Stimulated activated CD4-positive, alpha-beta T cell treated with anti-CD3 and anti-CD28 coated beads, Interleukin-4, amount 100 ng/mL, for 48 hours (primary cell): Measurements from ENCODE around the gene EAPP.
"Not testable (repeated sequence)": the region's sequence is repeated elsewhere in the genome, so short reads cannot be mapped to it uniquely, and the experiment has no call there.

Experiments used
- DNase-seq, 2 donors: peaks; one replicate each; pipeline ENCODE4 v3.0.0-alpha.2; 2020; ENCODE audit warnings: low read depth in 2 of 2

Gene EAPP

GRCh38 chr14:34482463-34482862 is 57.0 kb downstream of the EAPP start:
- DNase-seq = no peak

DNA sequence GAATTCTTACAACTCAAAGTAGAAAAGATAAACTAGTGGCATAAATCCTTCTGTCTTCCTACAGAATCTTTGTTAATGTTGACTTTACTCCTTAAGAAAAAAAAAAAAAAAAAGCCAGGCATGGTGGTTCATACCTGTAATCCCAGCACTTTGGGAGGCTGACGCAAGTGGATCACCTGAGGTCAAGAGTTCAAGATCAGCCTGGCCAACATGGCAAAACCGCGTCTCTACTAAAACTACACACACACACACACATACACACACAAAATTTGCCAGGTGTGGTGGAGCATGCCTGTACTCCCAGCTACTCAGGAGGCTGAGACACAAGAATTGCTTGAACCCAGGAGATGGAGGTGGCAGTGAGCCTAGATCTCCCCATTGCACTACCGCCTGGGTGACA is 59.8 kb downstream of the EAPP start:
- no peak for DNase-seq

- DNase-seq = no peak
These were observed 61.2 kb downstream of the EAPP start for GRCh38 chr14:34478261-34478660.

DNA sequence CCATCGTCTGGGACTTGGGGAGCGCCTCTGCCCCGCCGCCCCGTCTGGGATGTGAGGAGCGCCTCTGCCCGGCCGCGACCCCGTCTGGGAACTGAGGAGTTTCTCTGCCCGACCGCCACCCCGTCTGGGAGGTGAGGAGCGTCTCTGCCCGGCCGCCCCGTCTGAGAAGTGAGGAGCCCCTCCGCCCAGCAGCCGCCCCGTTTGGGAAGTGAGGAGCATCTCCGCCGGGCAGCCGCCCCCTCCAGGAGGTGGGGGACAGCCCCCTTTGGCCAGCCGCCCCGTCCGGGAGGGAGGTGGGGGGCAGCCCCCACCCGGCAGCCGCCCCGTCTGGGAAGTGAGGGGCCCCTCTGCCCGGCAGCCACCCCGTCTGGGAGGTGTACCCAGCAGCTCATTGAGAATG is 63.5 kb downstream of the EAPP start:
- not testable (repeated sequence) for DNase-seq

GRCh38 chr14:34475163-34475562 is 64.3 kb downstream of the EAPP start:
- DNase-seq = no peak

DNA sequence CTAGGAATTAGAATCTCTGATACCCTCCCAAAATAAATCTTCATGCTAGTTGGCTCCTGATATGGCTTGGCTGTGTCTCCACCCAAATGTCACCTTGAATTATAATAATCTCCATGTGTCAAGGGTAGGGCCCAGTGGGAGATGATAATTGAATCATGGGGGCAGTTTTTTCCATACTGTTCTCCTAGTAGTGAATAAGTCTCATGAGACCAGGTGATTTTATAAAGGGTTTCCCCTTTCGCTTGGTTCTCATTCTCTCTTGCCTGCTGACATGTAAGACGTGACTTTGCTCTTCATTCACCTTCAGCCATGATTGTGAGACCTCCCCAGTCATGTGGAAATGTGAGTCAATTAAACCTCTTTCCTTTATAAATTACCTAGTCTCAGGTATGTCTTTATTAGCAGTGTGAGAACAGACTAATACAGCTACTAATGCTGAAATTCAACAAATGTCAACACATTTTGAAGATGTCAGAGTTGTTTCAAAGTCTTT is 65.3 kb downstream of the EAPP start:
- no peak for DNase-seq

DNA sequence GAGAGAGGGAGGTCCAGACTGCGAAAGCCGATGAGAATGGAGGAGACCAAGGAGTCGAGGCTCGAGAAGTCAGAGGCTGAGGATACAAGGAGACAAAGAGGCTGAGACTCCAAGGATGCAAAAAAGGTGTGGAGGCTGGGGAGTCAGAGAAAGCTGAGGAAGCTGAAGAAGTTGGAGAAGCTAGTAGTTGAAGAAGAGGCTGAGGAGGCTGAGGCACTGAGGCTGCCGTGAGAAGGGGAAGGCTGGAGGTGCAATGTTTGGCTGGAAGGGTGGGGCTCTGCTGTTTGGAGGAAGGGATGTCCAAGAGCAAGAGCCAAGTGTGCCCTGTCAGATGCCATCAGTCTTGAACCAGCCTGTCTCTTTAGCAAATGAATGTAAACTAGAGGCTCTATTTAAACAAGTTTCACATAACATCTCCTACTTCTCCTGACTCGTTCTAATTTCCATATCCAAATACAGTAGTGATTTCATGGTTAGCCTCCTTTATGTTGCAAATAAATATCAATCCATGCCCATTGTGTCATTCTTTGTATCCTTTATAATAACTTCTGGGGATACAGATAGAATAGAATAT is 66.7 kb downstream of the EAPP start:
- no peak for DNase-seq

DNA sequence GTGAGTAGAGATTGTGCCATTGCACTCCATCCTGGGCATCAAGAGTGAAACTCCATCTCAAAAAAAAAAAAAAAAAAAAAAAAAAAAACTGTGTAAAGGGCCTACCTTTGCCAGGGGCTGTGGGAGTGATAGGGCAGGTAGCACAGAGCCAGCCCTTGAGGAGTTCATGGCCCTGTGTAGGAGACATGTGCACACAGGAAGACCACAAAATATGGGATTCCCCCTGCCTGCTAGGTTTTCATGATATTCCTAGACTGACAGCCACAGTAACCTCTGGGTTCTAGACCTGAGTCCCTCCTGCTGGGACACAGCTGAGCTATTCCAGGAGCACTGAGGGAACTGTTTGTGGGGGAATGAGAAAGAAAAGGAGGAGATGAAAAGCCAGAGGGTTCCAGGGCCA is 69.2 kb downstream of the EAPP start:
- DNase-seq = no peak

DNA sequence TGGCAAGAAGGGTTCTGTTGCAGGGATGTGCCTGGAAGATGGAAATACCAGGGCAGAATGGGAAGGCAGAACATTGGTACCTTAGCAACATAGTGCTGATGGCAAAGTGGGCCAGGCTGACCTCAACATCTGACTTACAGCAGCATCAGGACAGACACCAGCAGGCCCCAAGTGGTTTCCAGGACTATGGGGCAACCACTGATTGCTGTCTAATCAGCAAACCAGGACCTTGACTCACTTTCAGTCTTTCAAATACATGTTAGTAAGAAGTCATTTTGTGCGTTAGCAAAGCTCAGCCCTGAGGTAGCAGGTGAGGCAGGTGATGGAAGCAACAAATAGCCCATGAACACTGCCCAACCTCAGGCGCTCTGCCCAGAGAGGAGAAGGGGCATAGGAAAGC is 72.8 kb downstream of the EAPP start:
- no peak for DNase-seq
